Retinal pigment epithelial cell (primary cell): Measurements from ENCODE around the gene ZNF425.
"Not testable (repeated sequence)": the region's sequence is repeated elsewhere in the genome, so short reads cannot be mapped to it uniquely, and the experiment has no call there.

ENCODE experiments used
- DNase-seq: peaks from one replicate; pipeline ENCODE4 v3.0.0-alpha.2; 2010; ENCODE audit warnings: low read depth
- H3K4me3 ChIP-seq: 2 replicates; pipeline ENCODE4 v1.5.1; 2011; ENCODE audit warnings: mild to moderate bottlenecking, low read length, control low read depth, moderate library complexity
- CTCF ChIP-seq: conservative IDR thresholded peaks from 2 replicates; pipeline ENCODE4 v1.5.1; 2011; ENCODE audit warnings: low read depth, low read length, control low read depth, inconsistent platforms

ZNF425 gene

GRCh38 chr7:149103424-149103823 is 22.7 kb downstream of the ZNF425 start:
- H3K4me3 ChIP-seq = no peak overlapping the region
- no peak for DNase-seq
- no peak for TF ChIP-seq CTCF

GRCh38 chr7:149102666-149103065 is 23.5 kb downstream of the ZNF425 start:
- no peak overlapping the region for H3K4me3 ChIP-seq
- DNase-seq = no peak
- no peak for TF ChIP-seq CTCF

GRCh38 chr7:149100821-149101220 is 25.3 kb downstream of the ZNF425 start:
- H3K4me3 ChIP-seq = no peak overlapping the region
- TF ChIP-seq CTCF = no peak
- DNase-seq = no peak

- DNase-seq = no peak
- no peak for TF ChIP-seq CTCF
- no peak overlapping the region for H3K4me3 ChIP-seq
Measured at GRCh38 chr7:149099058-149099457, 27.1 kb downstream of the ZNF425 start.

- no peak for TF ChIP-seq CTCF
- DNase-seq = no peak
- no peak overlapping the region for H3K4me3 ChIP-seq
Measured at GRCh38 chr7:149097088-149097487, 29.0 kb downstream of the ZNF425 start.

- no peak overlapping the region for H3K4me3 ChIP-seq
- no peak for TF ChIP-seq CTCF
- DNase-seq = no peak
Measured at GRCh38 chr7:149093228-149093627, 32.9 kb downstream of the ZNF425 start.

GRCh38 chr7:149092244-149092643 is 33.9 kb downstream of the ZNF425 start:
- DNase-seq, H3K4me3 ChIP-seq: not testable (repeated sequence)

- peak; percentile 73 for TF ChIP-seq CTCF
- DNase-seq = peak; percentile 63
- peak within 1 kb of the TSS; percentile 83 for H3K4me3 ChIP-seq
Measured at GRCh38 chr7:149090397-149091195, 35.5 kb downstream of the ZNF425 start, which contains the start of gene ZNF786. ZNF786 (minus strand) TSS chr7:149090718; CDS start chr7:149090640, 78 bp downstream.
